Kidney glomerular epithelial cell (primary cell): Measurements from ENCODE around the gene MUC12.
"Not testable (repeated sequence)": the region's sequence is repeated elsewhere in the genome, so short reads cannot be mapped to it uniquely, and the experiment has no call there.

Experiments
- DNase-seq: peaks from one replicate; lab custom pipeline; 2025; lab: John Stamatoyannopoulos, UW

MUC12 gene

GRCh38 chr7:101064176-101064550 lies 94.8 kb downstream of the MUC12 start:
- not testable (repeated sequence) for DNase-seq

DNA sequence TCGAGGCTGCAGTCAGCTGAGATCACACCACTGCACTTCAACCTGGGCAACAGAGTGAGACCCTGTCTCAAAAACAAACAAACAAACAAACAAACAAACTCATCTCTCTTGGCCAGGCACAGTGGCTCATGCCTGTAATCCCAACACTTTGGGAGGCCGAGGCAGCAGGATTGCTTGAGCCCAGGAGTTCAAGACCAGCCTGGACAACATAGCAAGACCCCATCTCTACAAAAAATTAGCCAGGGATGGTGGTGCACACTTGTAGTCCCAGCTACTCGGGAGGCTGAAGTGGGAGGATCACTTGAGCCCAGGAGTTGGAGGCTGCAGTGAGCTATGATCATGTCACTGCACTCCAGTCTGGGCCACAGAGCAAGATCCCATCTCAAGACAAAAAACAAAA lies 95.8 kb downstream of the MUC12 start:
- DNase-seq = not testable (repeated sequence)

- no peak for DNase-seq
These were observed 96.9 kb downstream of the MUC12 start for GRCh38 chr7:101066141-101066832.

DNA sequence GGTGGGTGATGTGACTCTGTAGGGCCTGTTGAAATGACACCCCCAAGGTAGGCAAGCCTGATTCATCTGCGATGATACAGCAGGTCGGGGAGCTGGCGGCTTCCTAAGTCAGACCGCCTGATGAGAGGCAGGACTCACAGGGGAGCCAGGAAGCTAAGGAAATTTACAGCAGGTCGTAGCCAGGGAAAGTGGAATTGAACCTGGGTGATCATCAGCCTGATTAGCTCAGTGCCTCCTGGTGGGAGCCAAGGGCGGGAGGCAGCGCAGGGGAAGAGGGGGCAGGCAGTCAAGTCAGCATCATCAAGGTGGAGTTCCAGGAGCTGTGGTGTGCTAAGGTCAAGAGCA lies 97.4 kb downstream of the MUC12 start:
- DNase-seq = no peak

GRCh38 chr7:101068401-101068800 lies 99.0 kb downstream of the MUC12 start:
- DNase-seq = no peak
